A549 (cell line): ENCODE measurements around the gene CDCA3. TPM values are rescaled to one million over a fixed set of nuclear protein-coding genes. Genes with fewer than 3 reads are reported as not detected.
A peak's percentile ranks its signal among the peaks of the same experiment; 100 is the strongest.

ENCODE experiments used
- ATAC-seq, 2 experiments: fragments of 200-7000 bp in 1 of 2; fragments of >200 bp in 1 of 2; cut with Nextera tagmentation in 1 of 2; cut with Tn5 transposase in 1 of 2; 3 replicates each; pipeline versions ENCODE4 v1.8.0 to v1.9.1; 2018 to 2020; ENCODE audit warnings: mild to moderate bottlenecking in 1 of 2, moderate library complexity in 1 of 2
- CTCF ChIA-PET: fragments of 300-600 bp; sonication (Branson Sonifier 250); formaldehyde crosslinking; extraction: SDS; loops from one replicate; lab custom pipeline; 2021; ENCODE audit warnings: antibody characterized with exemption, inconsistent platforms; lab: Yijun Ruan, JAX
- POLR2A ChIA-PET: fragments of 350-600 bp; formaldehyde crosslinking; extraction: SDS; loops from one replicate; lab custom pipeline; 2021; ENCODE audit warnings: antibody characterized with exemption, inconsistent platforms; lab: Yijun Ruan, JAX
- DNase-seq, 2 experiments: peaks; one replicate each; pipeline versions ENCODE4 v3.0.0 to v3.0.0-alpha.2; 2011 to 2016; ENCODE audit warnings: low read depth in 1 of 2, low spot score in 1 of 2
- FAIRE-seq: peaks from 2 replicates; lab custom pipeline; 2011; peaks lifted over from hg19 to GRCh38; lab: Jason Lieb, UNC
- H3K27ac ChIP-seq, 2 experiments: fragments of >200 bp; sonication (Bioruptor Twin); formaldehyde crosslinking; 3 replicates each; pipeline ENCODE4 v1.5.1; 2016 to 2017
- H3K4me1 ChIP-seq: fragments of >200 bp; sonication (Bioruptor Twin); formaldehyde crosslinking; 3 replicates; pipeline ENCODE4 v1.6.1; 2016
- H3K4me2 ChIP-seq: fragments of >200 bp; sonication (Bioruptor Twin); formaldehyde crosslinking; 3 replicates; pipeline ENCODE4 v1.6.1; 2016
- H3K4me3 ChIP-seq: fragments of >200 bp; sonication (Bioruptor Twin); formaldehyde crosslinking; 3 replicates; pipeline ENCODE4 v1.5.1; 2016
- H3K9me3 ChIP-seq: fragments of >200 bp; sonication (Bioruptor Twin); formaldehyde crosslinking; 3 replicates; pipeline ENCODE4 v1.6.1; 2016
- ATOH8 ChIP-seq: fragments of 250-450 bp; sonication (Bioruptor Pico); IDR thresholded peaks from 2 replicates; pipeline ENCODE4 v1.5.0; 2020; ENCODE audit warnings: low read depth, mild to moderate bottlenecking, moderate library complexity
- BHLHE40 ChIP-seq: IDR thresholded peaks from 2 replicates; pipeline ENCODE4 v1.6.1; 2012; ENCODE audit warnings: low read depth, low read length, inconsistent platforms
- CBX8 ChIP-seq: fragments of 200-600 bp; sonication (generic); IDR thresholded peaks from 2 replicates; pipeline ENCODE4 v1.6.1; 2016
- CHD2 ChIP-seq: fragments of 150-350 bp; IDR thresholded peaks from 2 replicates; pipeline ENCODE4 v1.6.1; 2014; ENCODE audit warnings: low read length; ENCODE audit not compliant: partially characterized antibody
- EHF ChIP-seq: fragments of 250-450 bp; sonication (Bioruptor Pico); IDR thresholded peaks from 2 replicates; pipeline ENCODE4 v1.5.0; 2020; ENCODE audit warnings: mild to moderate bottlenecking
- ELK1 ChIP-seq: fragments of 150-350 bp; IDR thresholded peaks from 2 replicates; pipeline ENCODE4 v1.6.1; 2014; ENCODE audit warnings: low read depth, mild to moderate bottlenecking, low read length
- EP300 ChIP-seq, 2 experiments: fragments of >200 bp; sonication (Bioruptor Twin); formaldehyde crosslinking; IDR thresholded peaks; 2 replicates in 1 of 2; 3 replicates in 1 of 2; pipeline ENCODE4 v1.6.1; 2016 to 2017
- ESRRA ChIP-seq: fragments of 150-350 bp; IDR thresholded peaks from 2 replicates; pipeline ENCODE4 v1.6.1; 2014; ENCODE audit warnings: mild to moderate bottlenecking, low read length, borderline replicate concordance
- GATA3 ChIP-seq: IDR thresholded peaks from 2 replicates; pipeline ENCODE4 v1.6.1; 2012; ENCODE audit warnings: borderline replicate concordance
- HDAC2 ChIP-seq: fragments of 200-600 bp; sonication (generic); IDR thresholded peaks from 2 replicates; pipeline ENCODE4 v1.6.1; 2016
- JUN ChIP-seq, 2 experiments: fragments of >200 bp; sonication (Bioruptor Twin); formaldehyde crosslinking; IDR thresholded peaks; 2 replicates in 1 of 2; 3 replicates in 1 of 2; pipeline ENCODE4 v1.6.1; 2016 to 2017
- POLR2A ChIP-seq: IDR thresholded peaks from 2 replicates; pipeline ENCODE4 v1.6.1; 2012; ENCODE audit warnings: mild to moderate bottlenecking, low read length
- RAD21 ChIP-seq, 2 experiments: fragments of >200 bp in 1 of 2; sonication (Bioruptor Twin) in 1 of 2; formaldehyde crosslinking in 1 of 2; IDR thresholded peaks in 1 of 2; conservative IDR thresholded peaks in 1 of 2; 2 replicates in 1 of 2; 3 replicates in 1 of 2; pipeline ENCODE4 v1.6.1; 2012 to 2018; ENCODE audit warnings: inconsistent platforms in 1 of 2
- RCOR1 ChIP-seq: fragments of 150-350 bp; IDR thresholded peaks from 2 replicates; pipeline ENCODE4 v1.6.1; 2014; ENCODE audit warnings: antibody characterized with exemption, low read length, low read depth
- USF2 ChIP-seq: fragments of 450-650 bp; IDR thresholded peaks from 2 replicates; pipeline ENCODE4 v1.6.1; 2014; ENCODE audit warnings: antibody characterized with exemption
- ZFP36 ChIP-seq: fragments of 450-650 bp; IDR thresholded peaks from 2 replicates; pipeline ENCODE4 v1.6.1; 2014; ENCODE audit warnings: borderline replicate concordance; ENCODE audit not compliant: partially characterized antibody
- WGBS: methylation state at CpG from one replicate; pipeline ENCODE4 v1.1.6; 2017; ENCODE audit errors: missing lambda C conversion rate; 5-methylcytosine and 5-hydroxymethylcytosine counted together
- polyA plus RNA-seq, 4 experiments: library from polyadenylated mRNA; depleted of rRNA in 3 of 4; stranded (reverse); fragments of >200 nt; fragmentation: RNase III in 1 of 4; extraction: RNeasy Plus Mini Kit Qiagen cat#74134 plus additional on column Dnase treatment in 1 of 4; gene quantifications; 2 replicates in 3 of 4; 3 replicates in 1 of 4; pipeline ENCODE4 v1.2.3, GENCODE V29; 2011 to 2017
- TF ChIP-seq, protein P1 (sequence below): fragments of >200 bp; sonication (Bioruptor Twin); formaldehyde crosslinking; IDR thresholded peaks from 2 replicates; pipeline ENCODE4 v1.6.1; 2016

CDCA3 gene
- polyA plus RNA-seq, 2 of the 4 experiments (the other 2 are of a cell fraction), result 57.5 to 80.2 TPM

GRCh38 chr12:6821591-6822425 lies 29.3 kb downstream of the CDCA3 start, which contains the start of gene GPR162:
TSS of gene GPR162 (plus strand) at chr12:6821821. CDS start at chr12:6823899, 2,078 bp downstream.
- TF ChIP-seq CBX8 (no peak), EP300 (IDR thresholded peaks at IDR 0.05) (no peak), JUN (IDR thresholded peaks at IDR 0.05) (no peak), ESRRA (no peak), POLR2A (peak; percentile 7; the same call in 1 of the 2 replicates), EHF (CRISPR knock-in tag) (no peak), HDAC2 (no peak)
- FAIRE-seq (no peak), DNase-seq (peak; percentile 35 to 43), ATAC-seq (peak; percentile 34 to 37)
- H3K4me1 ChIP-seq, result peaks cover 12% of the 10 kb centered on the region
- H3K27ac ChIP-seq, result peak within 1 kb of the TSS; percentile 76 to 87
- no peaks in the 10 kb centered on the region for H3K9me3 ChIP-seq
- POLR2A ChIA-PET, result interaction anchor here (1.0 to 2.1 kb wide), 3 partner anchors 8 to 69 kb away, joined by 3 to 9 read pairs (median 4); partner anchors contain the start of genes MLF2 and USP5
- H3K4me2 ChIP-seq, result peak within 1 kb of the TSS; percentile 100
- WGBS, result under 1% methylated on average over 18 of the region's 28 CpGs
- H3K4me3 ChIP-seq, result peak within 1 kb of the TSS; percentile 55
- CTCF ChIA-PET, result interaction anchor here (0.6 to 29.8 kb wide), 7 partner anchors 10 to 252 kb away, joined by 3 to 306 read pairs (median 78); partner anchors contain the start of genes CD4 and MLF2

DNA sequence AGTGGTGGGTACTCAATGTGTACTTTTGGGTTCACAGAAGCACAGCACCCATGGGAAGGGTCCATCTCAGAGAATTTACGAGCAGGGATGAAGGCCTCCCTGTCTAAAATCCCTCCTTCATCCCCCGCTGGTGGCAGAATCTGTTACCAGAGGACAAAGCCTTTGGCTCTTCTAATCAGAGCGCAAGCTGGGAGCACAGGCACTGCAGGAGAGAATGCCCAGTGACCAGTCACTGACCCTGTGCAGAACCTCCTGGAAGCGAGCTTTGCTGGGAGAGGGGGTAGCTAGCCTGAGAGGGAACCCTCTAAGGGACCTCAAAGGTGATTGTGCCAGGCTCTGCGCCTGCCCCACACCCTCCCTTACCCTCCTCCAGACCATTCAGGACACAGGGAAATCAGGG lies 30.9 kb downstream of the CDCA3 start:
- DNase-seq (no peak), FAIRE-seq (no peak), ATAC-seq (no peak; a peak in 1 of 6 replicates)
- ChIA-PET CTCF (interaction anchor here (0.8 to 29.8 kb wide), 8 partner anchors 8 to 84 kb away, joined by 3 to 306 read pairs (median 9); partner anchors contain the start of genes MLF2 and PTMS), POLR2A (interaction anchor here (0.6 kb wide), 1 partner anchor 31 kb away, joined by 3 read pairs; no protein-coding TSS in a partner anchor)
- peaks cover 12% of the 10 kb centered on the region for H3K4me1 ChIP-seq
- H3K4me2 ChIP-seq, result no peak overlapping the region
- no peak overlapping the region for H3K27ac ChIP-seq
- H3K4me3 ChIP-seq, result no peak overlapping the region
- no peaks in the 10 kb centered on the region for H3K9me3 ChIP-seq
- TF ChIP-seq CHD2, result no peak
- TF ChIP-seq ELK1, result no peak
- no peak for TF ChIP-seq BHLHE40
- no peak for TF ChIP-seq RAD21 (conservative IDR thresholded peaks at IDR 0.05 in 1 of 2, IDR thresholded peaks at IDR 0.05 in 1 of 2)
- TF ChIP-seq USF2, result no peak
- no peak for TF ChIP-seq RCOR1
- TF ChIP-seq ZFP36, result no peak
- TF ChIP-seq, protein P1, sequence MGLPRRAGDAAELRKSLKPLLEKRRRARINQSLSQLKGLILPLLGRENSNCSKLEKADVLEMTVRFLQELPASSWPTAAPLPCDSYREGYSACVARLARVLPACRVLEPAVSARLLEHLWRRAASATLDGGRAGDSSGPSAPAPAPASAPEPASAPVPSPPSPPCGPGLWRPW, result no peak
- no peak for TF ChIP-seq GATA3
- no peak for TF ChIP-seq ATOH8
- TF ChIP-seq, all 56 proteins: peak for 0
- WGBS, result 57% methylated on average over 5 of the region's 5 CpGs
